Peyer's patch (tissue), 4 donors: ENCODE measurements around the gene CD40.

Experiments
- CTCF ChIP-seq, 6 experiments: fragments of 450-650 bp in 4 of 6; fragments of 200-600 bp in 2 of 6; sonication (generic) in 1 of 6; IDR thresholded peaks; one replicate each; pipeline ENCODE4 v1.5.1; 2017 to 2019; ENCODE audit warnings: antibody characterized with exemption in 6 of 6, mild to moderate bottlenecking in 3 of 6, moderate library complexity in 1 of 6
- POLR2A ChIP-seq, 2 donors: fragments of 450-650 bp; IDR thresholded peaks; one replicate each; pipeline ENCODE4 v1.5.1; 2017; ENCODE audit warnings: antibody characterized with exemption in 2 of 2, mild to moderate bottlenecking in 2 of 2, moderate library complexity in 2 of 2

- TF ChIP-seq POLR2A (IDR thresholded peaks at IDR 0.05): no peak
- TF ChIP-seq CTCF (IDR thresholded peaks at IDR 0.05): no peak
Observed at GRCh38 chr20:46122071-46122470, 4.0 kb downstream of the CD40 start.
